ENCODE measurements around the gene KIF7. TPM values are rescaled to one million over a fixed set of nuclear protein-coding genes. Genes with fewer than 3 reads are reported as not detected.

Gene KIF7
- total and polyA plus RNA-seq, 11 donors, result 1.3 to 9.2 (median 3.2) TPM

DNA sequence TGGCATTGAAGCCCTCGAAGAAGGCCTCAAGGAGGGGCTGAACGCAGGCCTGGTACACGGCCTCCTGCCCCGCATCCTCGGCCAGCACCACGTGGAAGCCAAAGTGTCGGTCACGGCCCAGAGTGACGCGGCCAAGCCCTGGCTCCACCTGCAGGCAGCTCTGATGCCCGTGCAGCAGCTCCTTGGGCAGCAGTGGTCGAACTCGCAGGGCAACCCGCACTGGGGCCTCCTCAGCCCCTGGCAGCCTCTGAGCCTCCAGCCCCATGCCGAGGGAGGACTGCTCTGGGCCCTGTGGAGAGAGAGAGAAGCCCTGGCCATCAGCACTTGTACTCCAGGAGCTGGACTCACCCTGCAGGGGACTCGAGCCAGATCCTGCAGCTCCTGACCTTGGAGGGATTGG lies 2.6 kb downstream of the KIF7 start:
- 84 to 98% (median 85%) methylated on average over 10 to 16 of the region's 16 CpGs for WGBS, 4 donors
- Histone ChIP-seq H3K36me3 (peaks cover 0 to 10% (median 0%) of the 10 kb centered on the region in 9 donors), H3K4me3 (no peak overlapping the region), H3K9me3 (no peaks in the 10 kb centered on the region), H3K27me3 (peaks cover 0 to 22% (median 0%) of the 10 kb centered on the region in 9 donors), H3K27ac (no peak overlapping the region), H3K4me1 (peaks cover 0 to 13% (median 5%) of the 10 kb centered on the region in 12 donors)
- no peak for ATAC-seq
- DNase-seq, result peak in 1 of 5 donors; percentile 17
- intact Hi-C loops (cut with DNase I), result no loop called here
- TF ChIP-seq POLR2A (IDR thresholded peaks at IDR 0.05), result no peak
- TF ChIP-seq, protein P1, sequence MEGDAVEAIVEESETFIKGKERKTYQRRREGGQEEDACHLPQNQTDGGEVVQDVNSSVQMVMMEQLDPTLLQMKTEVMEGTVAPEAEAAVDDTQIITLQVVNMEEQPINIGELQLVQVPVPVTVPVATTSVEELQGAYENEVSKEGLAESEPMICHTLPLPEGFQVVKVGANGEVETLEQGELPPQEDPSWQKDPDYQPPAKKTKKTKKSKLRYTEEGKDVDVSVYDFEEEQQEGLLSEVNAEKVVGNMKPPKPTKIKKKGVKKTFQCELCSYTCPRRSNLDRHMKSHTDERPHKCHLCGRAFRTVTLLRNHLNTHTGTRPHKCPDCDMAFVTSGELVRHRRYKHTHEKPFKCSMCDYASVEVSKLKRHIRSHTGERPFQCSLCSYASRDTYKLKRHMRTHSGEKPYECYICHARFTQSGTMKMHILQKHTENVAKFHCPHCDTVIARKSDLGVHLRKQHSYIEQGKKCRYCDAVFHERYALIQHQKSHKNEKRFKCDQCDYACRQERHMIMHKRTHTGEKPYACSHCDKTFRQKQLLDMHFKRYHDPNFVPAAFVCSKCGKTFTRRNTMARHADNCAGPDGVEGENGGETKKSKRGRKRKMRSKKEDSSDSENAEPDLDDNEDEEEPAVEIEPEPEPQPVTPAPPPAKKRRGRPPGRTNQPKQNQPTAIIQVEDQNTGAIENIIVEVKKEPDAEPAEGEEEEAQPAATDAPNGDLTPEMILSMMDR (IDR thresholded peaks at IDR 0.05), result no peak

DNA sequence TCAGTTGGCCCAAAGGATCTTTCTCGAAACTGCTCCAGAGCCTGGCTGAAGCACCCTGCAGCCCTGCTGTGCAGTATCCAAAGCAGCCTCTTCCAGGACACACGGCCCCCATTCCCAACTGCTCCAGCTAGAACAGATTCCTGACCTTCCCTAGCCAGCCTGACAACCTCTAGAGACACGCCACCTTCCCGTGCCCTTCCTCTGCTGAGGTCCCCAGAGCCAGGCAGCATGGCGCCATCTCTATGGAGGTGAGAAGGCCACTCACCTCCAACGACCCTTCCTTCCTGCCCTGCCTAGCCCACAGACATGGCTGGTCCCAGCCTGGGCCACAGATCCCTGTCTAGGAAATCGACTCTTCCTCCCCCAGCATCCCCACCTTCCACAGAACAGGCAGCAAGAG lies 3.1 kb downstream of the KIF7 start:
- H3K36me3 ChIP-seq, result peaks cover 0 to 10% (median 0%) of the 10 kb centered on the region in 9 donors
- 75 to 87% (median 82%) methylated on average over 7 of the region's 7 CpGs for WGBS, 4 donors
- ATAC-seq (no peak), DNase-seq (peak in 1 of 5 donors; percentile 2)
- no peak for TF ChIP-seq POLR2A (IDR thresholded peaks at IDR 0.05)
- TF ChIP-seq, protein P1 (IDR thresholded peaks at IDR 0.05), result no peak
- no peak overlapping the region for H3K4me3 ChIP-seq
- peaks cover 0 to 18% (median 6%) of the 10 kb centered on the region in 12 donors for H3K4me1 ChIP-seq
- peaks cover 0 to 22% (median 0%) of the 10 kb centered on the region in 9 donors for H3K27me3 ChIP-seq
- H3K9me3 ChIP-seq, result no peaks in the 10 kb centered on the region
- H3K27ac ChIP-seq, result no peak overlapping the region
- intact Hi-C loops (cut with DNase I), result no loop called here

DNA sequence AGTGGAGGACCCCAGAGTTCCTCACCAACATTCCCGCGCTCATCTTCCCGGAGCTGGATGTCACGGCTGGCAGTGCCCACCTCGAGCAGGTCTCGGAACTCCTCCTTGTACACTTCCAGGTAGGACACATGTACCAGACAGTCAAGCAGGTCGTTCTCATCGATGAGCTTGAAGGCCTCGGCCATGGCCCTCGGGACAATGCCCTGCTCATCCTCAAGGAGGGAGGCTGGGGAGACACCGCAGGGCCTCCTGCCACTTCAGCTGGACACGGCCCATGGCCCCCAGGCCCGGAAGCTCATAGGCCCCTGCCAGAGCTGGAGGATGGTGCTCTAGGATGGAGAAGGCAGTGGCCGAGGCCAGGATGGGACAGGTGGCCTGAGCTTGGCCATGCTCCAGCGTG lies 5.6 kb downstream of the KIF7 start:
- ATAC-seq (no peak), DNase-seq (peak in 1 of 5 donors; percentile 11)
- intact Hi-C loops (cut with DNase I), result loop anchor here in 2 of 10 donors (5.0 to 10.0 kb wide), 2 partner anchors 93 to 95 kb away; no protein-coding TSS in a partner anchor
- WGBS, 4 donors, result 92 to 97% (median 94%) methylated on average over 12 to 15 of the region's 15 CpGs
- Histone ChIP-seq H3K9me3 (no peaks in the 10 kb centered on the region), H3K27ac (no peak overlapping the region), H3K27me3 (peaks cover 0 to 6% (median 0%) of the 10 kb centered on the region in 9 donors), H3K4me1 (peaks cover 0 to 13% (median 2%) of the 10 kb centered on the region in 12 donors), H3K4me3 (no peak overlapping the region), H3K36me3 (peaks cover 0 to 10% (median 0%) of the 10 kb centered on the region in 9 donors)
- no peak for TF ChIP-seq POLR2A (IDR thresholded peaks at IDR 0.05)
- TF ChIP-seq, protein P1 (IDR thresholded peaks at IDR 0.05), result no peak

DNA sequence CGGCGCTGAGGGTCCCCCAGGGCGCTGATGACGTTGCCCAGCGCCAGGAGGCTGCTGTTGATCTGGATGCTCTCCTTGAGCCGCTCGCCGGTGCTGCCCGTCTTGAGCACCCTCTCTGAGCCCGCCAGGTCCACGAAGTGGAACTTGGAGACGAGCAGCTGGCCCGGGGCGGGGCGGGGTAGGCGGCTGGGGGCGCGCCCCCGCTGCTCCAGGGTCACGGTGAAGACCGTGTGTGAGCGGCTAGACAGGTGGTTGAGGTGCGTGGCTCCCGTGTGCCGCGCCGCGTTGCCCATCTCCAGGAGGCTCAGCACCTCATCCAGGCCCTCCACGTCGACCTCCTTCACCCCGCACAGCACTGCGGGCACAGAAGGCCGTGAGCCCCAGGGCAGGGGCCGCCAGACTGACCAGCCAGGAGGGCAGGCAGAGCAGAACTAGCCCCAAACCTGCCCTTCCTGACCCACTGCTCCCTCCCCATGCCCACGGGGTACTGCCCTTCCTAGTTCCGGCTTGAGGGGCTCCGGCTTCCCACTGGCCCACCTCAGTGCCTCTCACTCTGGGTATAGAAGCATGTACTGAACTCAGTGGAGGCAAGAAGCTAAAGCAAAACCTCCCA lies 6.1 kb downstream of the KIF7 start:
- DNase-seq, result peak in 2 of 5 donors; percentile 15 to 43
- TF ChIP-seq POLR2A (IDR thresholded peaks at IDR 0.05), result no peak
- TF ChIP-seq, protein P1 (IDR thresholded peaks at IDR 0.05), result no peak
- Histone ChIP-seq H3K4me3 (no peak overlapping the region), H3K4me1 (peaks cover 0 to 9% (median 0%) of the 10 kb centered on the region in 12 donors), H3K27ac (no peak overlapping the region), H3K36me3 (peaks cover 0 to 10% (median 0%) of the 10 kb centered on the region in 9 donors), H3K9me3 (no peaks in the 10 kb centered on the region), H3K27me3 (peaks cover 0 to under 1% (median 0%) of the 10 kb centered on the region in 9 donors)
- 96 to 97% (median 97%) methylated on average over 6 to 37 of the region's 37 CpGs for WGBS, 4 donors
- intact Hi-C loops (cut with DNase I), result loop anchor here in 2 of 10 donors (5.0 to 10.0 kb wide), 2 partner anchors 93 to 96 kb away; no protein-coding TSS in a partner anchor
- no peak for ATAC-seq
